GM21390 (cell line): ENCODE measurements around the gene NKX6-2.

ENCODE experiments used
- ATAC-seq: cut with Tn5 transposase; IDR thresholded peaks from one replicate; pipeline ENCODE4 v1.9.1; 2021; ENCODE audit not compliant: unreplicated experiment

NKX6-2 gene

DNA sequence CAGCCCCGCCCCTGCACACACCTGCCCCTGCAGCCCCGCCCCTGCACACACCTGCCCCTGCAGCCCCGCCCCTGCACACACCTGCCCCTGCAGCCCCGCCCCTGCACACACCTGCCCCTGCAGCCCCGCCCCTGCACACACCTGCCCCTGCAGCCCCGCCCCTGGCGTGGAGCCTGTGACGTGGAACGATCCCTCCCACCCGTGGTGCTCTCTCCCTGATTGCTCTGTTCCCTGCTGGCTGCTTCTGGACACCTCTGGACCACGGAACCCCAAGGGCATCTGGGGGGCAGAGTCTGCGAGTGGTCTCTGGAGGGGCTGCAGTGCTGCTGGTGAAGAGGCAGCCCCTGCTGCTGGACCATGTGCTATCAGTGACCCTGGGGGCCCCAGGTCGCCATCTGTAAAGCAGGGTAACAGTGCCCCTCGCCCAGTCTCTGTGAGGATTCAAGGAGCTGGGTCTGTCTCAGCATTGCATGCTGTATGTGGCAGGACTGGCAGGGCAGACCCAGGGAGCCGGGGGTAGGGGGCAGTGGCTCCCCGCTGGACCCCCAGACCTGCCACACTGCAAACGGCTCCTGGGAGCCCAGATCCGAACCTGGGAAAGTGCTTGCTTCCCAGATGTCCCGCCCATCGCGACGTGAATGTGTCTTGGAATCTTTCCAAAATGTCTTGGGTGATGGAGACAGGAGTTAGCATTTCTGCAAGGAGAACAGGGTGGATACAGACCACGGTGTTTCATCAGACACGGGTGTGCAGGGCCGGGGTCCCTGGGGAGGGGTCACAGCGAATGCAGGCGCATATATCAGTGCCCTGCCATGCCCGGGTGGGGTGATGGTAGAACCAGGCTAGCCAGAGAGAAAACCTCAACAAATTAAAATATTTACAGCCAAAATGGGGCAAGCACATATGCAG, 27.9 kb upstream of the NKX6-2 start:
- ATAC-seq = no peak

DNA sequence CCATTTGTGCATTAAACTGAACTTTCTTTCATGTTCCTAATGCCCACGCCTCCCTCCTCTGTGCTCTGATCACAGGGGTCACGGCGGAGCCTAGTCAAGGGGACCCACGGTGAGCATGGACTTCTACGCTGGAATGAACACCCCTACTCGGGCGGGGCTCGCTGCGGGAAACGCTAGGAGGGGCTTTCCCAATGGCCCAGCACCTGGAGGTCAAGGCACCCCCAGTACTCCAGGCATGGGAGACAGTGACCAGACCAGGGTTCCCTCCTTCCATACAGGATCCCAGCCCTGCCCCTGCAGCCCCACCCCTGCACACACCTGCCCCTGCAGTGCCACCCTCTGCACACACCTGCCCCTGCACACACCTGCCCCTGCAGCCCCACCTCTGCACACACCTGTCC, 27.1 kb upstream of the NKX6-2 start:
- no peak for ATAC-seq

DNA sequence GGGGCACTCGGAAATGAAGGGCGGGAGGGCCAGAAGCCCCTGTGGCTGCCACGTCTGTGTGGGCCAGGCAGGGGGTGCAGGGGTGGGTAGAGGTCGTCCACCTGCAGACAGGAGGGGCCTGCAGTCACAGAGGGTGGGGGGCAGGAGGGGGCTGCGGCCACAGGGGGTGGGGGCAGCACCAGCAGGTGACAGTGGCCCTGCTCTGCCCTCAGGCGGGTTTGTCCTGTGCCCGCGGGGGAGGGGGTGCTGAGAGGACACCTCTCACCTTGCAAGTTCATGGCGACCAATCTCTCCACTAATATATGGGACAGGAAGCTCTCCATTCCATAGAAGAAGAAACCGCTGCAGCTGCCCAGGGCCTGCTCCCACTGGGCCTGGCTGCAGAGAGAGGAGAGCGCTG, 26.6 kb upstream of the NKX6-2 start:
- ATAC-seq = no peak

DNA sequence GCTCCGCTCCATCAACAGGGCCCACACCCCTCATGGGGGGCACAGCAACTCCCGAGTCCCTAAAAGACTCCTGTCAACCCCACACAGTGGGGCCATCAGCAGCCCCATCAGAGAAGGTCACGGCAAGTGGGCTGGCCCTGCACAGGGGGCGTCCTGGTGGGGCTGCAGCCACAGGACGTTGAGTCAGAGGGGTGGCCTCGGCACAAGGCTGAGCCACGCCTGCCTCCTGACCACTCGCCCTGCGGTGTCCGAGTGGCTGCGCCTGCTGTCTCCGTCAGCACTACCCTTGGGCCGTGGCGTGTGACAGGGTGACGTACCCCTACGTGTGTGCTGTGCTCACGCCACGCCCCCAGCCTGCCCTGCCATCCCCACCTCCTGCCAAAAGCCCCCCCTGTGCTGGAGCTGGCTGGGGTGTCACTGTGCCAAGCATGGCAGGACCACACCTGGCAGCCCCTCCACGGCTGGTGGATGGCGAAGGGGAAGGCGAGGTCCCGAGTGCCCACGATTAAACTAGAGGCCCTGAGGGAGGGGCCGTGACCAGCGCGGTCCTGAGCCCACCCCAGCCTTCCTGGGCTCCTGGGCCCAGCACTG, 26.0 kb upstream of the NKX6-2 start:
- ATAC-seq = no peak

DNA sequence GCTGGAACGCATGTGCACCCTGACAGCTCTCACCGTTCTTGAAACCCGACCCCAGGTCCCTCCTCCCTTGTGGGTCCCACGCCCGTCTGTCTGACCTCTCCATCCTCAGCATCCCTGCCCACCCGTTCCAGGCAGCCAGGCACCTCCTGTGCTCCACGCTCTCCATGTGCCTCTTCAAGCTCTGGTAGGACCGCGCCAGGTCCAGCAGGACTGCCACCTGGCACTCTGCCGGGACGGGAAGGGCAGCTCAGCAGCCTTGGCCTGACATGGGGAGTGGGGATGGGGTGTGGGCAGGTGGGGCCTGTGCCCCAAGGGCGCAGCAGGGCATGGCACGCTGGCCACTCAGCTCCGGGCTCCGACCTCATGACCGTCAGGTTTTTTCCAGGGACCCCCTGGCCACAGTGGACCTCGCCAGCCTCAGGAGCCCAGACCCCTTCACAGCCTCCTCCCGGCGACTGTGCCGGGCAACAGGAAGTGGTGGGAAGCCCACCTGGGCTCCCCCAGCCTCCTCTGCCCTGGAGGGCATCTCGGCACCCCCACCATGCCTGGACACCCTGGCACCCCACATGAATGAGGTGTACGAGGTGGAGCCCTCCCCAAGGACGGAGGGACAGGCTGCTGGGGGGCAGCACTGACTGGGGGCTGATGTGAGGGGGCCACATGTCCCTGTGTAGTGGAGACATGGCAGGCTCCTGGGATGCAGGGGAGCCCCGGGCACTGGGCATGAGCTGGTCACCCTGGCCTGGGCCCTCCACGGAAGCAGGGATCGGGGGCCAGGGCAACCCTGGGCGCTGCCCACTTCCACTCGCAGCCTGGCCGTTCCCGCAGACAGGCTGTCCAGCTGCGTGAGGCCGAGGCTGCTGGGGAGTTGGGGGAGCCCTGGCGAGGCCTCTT, 25.1 kb upstream of the NKX6-2 start:
- no peak for ATAC-seq

DNA sequence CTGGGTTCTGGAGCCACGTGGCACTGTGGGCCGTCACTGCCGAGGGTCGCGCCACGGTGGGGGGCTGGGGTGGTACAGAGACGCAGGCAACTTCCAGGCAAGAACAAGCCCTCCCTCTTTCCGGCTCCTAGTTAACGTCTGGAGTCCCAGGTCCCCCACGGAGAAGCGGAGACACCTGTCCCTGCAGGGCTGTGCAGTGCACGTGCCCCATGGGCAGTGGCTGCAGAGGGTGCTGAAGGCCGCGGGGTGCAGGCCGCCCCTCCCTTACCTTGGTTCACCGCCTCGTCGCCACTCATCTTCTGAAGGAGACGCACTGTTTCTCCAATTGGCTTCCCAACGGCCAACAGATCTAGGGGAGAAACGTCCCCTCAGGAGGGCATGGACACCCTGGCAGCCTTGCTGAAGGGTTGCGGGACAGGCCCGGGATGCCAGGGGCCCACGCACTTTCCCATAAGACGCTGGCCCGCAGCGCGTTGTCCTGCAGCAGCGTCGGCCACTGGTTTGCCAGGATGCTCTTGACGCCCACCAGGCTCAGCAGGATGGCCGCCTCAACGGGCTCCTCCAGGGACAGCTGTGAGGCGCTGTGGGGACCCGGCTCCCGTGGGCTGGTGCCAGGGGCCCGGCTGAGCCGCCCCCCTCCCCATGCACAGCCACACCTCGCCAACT, 24.3 kb upstream of the NKX6-2 start:
- ATAC-seq = no peak

DNA sequence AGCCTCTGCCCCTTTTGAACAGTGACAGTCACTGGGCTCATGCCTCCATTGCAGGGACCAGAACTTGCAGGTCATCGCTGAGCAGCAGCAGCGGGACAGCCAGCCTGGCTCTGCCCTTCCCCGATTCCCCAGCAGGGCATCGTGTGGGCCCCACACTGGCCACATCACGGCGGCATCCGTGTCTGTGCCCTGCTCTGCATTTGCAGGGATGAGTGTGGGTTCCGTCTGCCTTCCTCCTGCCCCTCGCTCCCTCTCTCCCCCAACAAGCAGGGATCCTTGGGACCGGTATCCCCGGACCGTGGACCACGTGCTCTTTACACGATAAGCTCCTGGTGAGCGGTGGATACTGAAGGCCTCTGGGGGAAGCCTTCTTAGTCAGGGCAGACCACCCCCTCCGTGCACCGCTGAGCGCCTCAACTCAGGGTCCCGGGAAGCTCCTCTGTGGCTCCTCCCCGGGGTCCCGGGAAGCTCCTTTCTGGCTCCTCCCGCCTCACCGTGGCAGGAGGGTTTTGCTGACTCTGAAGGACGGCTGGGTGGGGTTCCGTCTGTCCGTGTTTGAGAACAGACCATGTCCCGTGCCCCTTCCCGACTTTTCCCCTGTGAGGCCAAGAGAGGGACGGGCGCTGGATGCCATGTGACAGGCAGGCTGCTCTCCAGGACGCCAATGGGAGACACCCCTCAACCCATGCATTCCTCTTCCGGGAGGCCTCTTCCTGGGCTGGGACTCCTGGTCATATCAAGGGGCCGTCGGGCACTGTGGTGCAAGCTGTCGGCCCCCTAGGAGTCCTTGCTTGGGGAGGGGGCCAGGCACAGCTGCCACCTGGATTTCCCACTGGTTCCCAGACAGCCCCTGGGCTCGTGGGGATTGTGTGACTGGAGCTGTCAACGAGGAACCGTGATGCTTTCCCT, 23.5 kb upstream of the NKX6-2 start:
- ATAC-seq = no peak

DNA sequence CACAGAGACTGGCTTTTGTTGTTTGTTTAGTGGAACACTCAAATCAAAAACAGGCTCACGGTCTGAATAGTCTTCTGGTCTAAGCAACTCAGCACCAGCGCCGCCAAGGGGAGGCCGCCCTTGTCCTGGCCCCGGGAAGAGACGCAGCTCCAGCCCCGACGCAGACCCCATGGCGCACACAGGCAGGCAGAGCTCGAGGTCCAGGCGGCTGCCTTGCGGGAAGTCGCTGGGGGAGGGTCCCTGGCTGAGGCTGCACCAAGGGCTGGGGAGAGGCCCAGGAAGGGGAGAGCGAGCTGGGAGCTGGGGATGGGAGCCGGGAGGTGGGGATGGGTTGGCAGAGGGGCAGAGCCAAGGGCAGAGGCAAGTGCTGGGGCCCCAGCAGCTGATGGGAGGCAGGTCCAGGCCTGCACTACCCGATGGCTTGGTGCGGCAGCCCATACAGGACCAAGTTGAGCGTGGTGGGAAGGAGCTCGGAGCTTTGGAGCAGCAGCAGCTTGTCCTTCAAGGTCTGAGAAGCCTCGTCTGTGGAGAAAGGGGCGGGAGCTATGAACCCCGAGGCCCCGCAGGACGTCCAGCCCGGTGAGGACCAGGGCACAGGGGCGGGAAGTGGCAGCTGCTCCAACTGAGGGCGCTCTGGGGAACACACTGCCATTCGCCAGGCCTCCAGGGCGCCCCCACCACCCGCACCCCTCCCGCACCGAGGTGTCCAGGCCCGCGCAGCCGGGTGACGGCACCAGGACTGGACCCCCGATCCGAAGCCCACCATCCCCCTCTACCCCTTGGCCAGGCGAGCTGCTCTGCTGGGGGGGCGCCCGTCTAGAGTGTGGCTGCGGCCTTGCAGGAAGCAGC, 22.7 kb upstream of the NKX6-2 start:
- no peak for ATAC-seq

DNA sequence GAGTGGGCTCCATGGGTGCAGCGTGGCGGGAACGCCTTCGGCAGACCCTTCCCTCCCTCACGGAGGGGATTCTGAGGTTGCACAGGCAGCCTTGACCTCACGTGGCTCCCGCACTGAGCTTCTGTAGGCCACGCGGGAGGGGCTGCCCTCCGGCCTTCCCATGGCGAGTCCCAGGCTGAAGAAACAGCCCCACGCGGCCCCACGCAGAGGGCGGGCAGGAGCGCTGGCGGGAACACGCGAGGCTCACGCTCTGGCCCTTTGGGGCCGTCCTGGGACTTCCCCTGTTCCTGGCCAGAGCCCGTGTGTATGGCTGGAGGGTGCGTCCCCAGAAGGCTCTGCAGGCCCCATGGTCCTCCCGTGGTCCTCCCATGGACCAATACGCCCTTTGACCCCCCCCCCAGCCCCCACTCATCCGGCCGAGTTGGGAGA, 21.7 kb upstream of the NKX6-2 start:
- ATAC-seq = no peak

DNA sequence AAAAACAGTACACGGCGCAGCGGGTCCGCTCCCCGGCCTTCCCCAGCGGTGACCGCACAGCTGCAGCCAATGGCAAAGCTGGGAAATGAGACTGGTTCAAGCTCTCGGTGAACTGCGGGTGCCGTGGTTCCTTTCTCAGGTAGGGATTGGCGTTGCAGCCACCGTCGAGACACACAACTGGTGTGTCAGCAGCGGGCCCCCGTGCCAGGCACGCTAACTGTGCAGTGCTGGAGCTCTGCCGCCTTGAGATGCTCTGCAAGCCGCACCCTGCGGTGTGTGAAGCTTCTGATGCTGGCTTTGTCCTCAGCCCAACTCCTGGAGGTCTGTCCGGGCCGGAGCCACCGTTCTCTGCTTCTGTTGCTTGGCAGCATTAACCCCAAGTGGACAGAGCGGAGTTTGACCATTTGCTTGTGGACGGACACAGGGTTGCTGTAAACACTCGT, 20.6 kb upstream of the NKX6-2 start:
- ATAC-seq = no peak

DNA sequence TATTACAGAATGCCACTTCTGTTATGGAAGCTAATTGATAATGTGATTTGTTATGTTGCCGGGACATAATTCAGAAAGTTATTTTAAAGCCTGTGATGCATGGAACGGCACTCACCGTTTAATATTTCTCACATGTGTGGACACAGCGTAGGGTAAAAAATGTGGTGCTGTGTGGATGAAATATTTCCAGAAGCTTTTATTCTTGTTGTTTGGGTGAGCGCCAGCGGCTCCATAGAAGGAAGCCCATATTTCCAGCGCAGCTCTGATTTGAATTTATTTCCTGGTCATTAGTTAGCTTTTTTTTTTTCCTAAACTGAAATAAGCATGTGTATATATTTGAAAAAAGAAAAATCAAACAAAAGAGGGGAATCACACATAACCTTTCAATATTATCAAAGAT, 20.2 kb upstream of the NKX6-2 start:
- ATAC-seq = no peak

DNA sequence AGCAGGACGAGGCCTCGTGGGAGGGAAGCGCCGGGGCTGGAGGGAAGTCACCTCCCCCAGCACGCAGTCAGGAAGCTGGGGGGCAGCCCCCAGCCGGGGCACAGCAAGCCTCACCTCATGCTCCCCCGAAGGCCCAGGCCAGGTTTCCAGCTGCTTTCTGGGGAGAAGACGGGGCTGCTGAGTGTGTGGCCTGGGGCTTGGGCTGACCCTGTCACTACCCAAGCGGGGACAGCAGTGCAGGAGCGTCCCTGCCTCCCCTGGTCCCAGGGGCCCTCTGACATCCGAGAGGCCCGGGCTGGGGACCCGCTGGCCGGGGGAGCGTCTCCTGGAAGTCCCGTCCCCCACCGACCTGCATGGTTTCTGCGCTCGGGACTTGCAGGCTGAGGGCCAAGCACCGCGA, 19.7 kb upstream of the NKX6-2 start:
- ATAC-seq = no peak

DNA sequence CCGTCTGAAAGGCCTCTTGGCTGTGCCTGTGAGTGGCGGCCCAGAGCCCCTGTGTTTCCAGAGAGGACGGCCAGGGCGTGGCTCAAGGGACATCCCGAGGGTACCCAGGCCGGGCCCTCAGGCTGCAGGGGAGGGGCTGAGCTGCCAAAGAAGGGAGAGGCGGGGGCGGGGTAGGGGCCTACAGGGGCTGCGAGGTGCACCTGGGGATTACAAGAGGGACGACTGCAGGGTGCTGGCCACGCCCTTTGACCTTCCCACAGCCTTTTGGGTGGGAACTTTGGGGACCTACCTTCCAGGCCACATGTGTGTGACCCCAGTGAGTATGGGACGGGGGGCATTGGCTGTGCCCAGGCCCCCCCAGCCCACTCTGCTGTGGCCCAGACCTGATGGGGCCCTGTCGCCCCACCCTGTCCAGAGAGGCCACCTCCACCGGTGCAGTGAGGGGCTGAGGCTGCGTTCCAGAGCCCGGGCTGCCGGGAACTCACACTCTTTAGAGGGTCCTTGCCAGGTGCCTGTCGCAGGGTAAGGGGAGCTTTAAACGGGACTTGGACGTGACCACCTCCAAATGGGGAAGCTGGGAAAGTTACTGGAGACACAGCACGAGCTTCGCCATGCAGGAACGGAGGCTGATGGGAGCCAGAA, 19.0 kb upstream of the NKX6-2 start:
- no peak for ATAC-seq

DNA sequence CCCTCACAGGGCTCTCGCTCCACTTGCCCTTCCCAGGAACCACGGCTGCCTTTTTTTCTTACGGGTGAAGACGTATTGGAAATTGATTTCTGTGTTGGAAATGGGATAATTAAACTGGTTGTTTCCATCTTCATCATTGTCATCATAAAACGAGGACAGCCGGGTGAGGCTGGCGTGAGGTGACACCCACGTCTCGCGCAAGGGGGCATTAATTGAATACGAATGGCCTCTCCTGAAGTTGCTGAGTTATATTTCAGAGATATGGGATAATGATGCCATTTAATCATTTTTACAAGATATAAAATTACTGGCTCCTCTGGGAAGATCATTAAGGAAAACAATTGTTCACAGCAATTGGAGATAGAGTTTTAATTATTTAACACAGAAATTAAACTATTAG, 18.3 kb upstream of the NKX6-2 start:
- no peak for ATAC-seq

DNA sequence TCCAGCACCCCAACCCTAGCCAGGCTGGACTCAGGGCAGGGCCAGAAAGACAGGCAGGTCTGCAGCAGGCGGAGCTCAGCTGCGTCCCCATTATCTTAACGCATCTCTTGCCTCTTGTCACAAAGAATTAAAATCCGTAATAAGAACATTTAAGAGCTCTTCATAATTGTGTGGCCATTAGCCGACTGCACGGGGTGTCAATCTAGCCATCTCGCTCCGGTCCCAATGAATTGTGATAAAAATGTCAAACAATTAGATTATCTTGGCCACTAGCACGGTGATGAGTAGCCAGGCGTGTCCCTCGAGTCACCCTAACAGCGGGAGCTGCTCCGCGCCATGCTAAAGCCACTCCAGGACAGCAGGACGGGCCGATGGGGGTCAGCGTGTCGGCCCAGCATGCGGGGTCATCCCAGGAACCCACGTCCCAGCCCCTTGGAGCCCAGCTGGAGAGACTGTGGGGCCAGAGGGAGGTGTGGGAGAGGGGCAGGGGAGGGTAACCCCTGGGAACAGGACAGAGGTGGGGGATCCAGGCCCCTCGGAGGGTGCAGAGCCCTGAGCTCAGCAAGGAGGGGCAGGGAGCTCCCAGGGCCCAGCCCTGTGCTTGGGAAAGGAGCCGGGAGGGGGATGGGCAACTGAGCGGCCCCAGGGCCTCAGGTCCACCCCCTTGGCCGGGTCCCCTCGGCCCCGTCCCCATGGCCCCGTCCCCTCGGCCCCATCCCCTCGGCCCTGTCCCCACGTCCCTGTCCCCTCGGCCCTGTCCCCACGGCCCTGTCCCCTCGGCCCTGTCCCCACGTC, 17.7 kb upstream of the NKX6-2 start:
- no peak for ATAC-seq

DNA sequence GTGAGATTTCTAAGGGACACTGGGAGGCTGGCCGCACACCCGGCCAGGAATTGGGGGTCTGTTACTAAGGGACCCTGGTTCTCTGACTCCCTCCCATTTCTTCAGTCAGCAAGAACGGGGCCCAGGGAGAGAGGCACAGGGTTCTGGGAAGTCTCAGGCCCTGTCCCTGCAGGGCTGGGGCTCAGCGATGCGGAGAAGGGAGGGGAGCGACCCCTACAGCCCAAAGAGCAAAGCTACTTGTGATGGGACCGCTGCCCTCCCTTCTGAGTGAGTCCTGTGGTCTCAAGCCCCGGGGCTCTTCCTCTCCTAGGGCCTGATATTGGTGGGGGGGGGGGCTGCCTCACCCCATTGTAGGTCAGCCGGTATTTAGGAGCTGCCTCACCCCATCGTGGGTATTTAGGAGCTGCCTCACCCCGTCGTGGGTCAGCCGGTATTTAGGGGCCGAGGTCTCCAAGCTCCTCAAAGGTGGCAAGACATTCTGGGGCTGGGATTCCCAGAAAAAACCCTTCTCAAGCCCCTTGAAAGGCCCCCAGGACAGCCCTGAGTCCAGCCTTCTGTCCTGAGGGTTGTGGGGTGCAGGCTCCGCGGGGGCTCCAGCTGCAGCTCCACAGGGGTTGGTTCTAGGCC, 16.9 kb upstream of the NKX6-2 start:
- ATAC-seq = no peak

DNA sequence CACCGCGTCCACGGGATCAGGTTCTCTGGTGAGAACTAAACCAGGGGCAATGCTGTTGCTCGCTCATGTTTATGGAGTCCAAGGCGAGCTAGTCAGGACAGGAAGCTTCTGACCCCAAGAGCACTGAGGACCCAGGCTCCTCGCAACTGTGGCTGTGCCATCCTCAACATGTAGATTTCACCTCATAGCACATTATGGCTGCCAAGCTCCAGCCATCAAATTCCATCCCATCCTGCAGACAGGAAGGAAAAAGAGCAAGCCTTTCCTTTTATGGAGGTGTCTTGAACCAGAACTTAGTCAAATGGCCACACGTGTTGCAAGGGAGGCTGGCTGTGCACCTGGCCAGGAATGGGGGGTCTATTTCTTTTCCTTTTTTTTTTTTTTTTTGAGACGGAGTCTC, 16.1 kb upstream of the NKX6-2 start:
- ATAC-seq = no peak
